HEK293 (cell line): ENCODE data around the gene BCOR.
A peak's percentile ranks its signal among the peaks of the same experiment; 100 is the strongest.

Source experiments
- CTCF ChIA-PET: fragments of 350-600 bp; formaldehyde crosslinking; extraction: SDS; loops from one replicate; lab custom pipeline; 2021; ENCODE audit warnings: antibody characterized with exemption; lab: Yijun Ruan, JAX
- POLR2A ChIA-PET: fragments of 300-600 bp; formaldehyde crosslinking; extraction: SDS; loops from one replicate; lab custom pipeline; 2020; ENCODE audit warnings: antibody characterized with exemption, inconsistent platforms; lab: Yijun Ruan, JAX
- H3K27ac ChIP-seq: fragments of 200-500 bp; sonication (Bioruptor generic); 2 replicates; pipeline ENCODE4 v1.5.1; 2014; ENCODE audit warnings: low read depth, low read length, control low read depth, inconsistent platforms; ENCODE audit errors: extremely low read depth
- H3K36me3 ChIP-seq, 2 experiments: fragments of 200-500 bp in 1 of 2; sonication (Bioruptor generic) in 1 of 2; 1 replicate in 1 of 2; 2 replicates in 1 of 2; pipeline ENCODE4 v1.5.1; 2014 to 2017; ENCODE audit warnings: inconsistent platforms in 2 of 2, low read length in 2 of 2; ENCODE audit not compliant: control insufficient read depth in 2 of 2, insufficient read depth in 1 of 2
- H3K4me1 ChIP-seq: fragments of 200-500 bp; sonication (Bioruptor generic); 2 replicates; pipeline ENCODE4 v1.5.1; 2014; ENCODE audit warnings: mild to moderate bottlenecking, low read length, inconsistent platforms; ENCODE audit not compliant: control insufficient read depth, insufficient read depth
- H3K4me3 ChIP-seq: 2 replicates; pipeline ENCODE4 v1.5.1; 2011; ENCODE audit warnings: low read depth, mild to moderate bottlenecking, control low read depth, low read length, moderate library complexity
- H3K9me3 ChIP-seq: fragments of 200-500 bp; sonication (Bioruptor generic); 2 replicates; pipeline ENCODE4 v1.5.1; 2014; ENCODE audit warnings: low read depth, low read length, inconsistent platforms; ENCODE audit not compliant: control insufficient read depth, insufficient read depth
- EGR2 ChIP-seq: fragments of 450-650 bp; formaldehyde crosslinking; IDR thresholded peaks from 2 replicates; pipeline ENCODE4 v1.5.1; 2016; ENCODE audit warnings: low read depth, missing biosample characterization, missing genetic modification characterization
- OVOL3 ChIP-seq: fragments of 450-650 bp; formaldehyde crosslinking; IDR thresholded peaks from 2 replicates; pipeline ENCODE4 v1.5.1; 2016; ENCODE audit warnings: missing biosample characterization, missing genetic modification characterization
- SP2 ChIP-seq: fragments of 450-650 bp; formaldehyde crosslinking; IDR thresholded peaks from 2 replicates; pipeline ENCODE4 v1.5.1; 2016; ENCODE audit warnings: missing biosample characterization, missing genetic modification characterization
- TRIM28 ChIP-seq: IDR thresholded peaks from 2 replicates; pipeline ENCODE4 v1.6.1; 2011; ENCODE audit warnings: low read length, control low read depth, borderline replicate concordance
- ZEB2 ChIP-seq: fragments of 450-650 bp; formaldehyde crosslinking; IDR thresholded peaks from 2 replicates; pipeline ENCODE4 v1.5.1; 2016; ENCODE audit warnings: missing biosample characterization, missing genetic modification characterization
- ZFHX2 ChIP-seq: fragments of 450-650 bp; formaldehyde crosslinking; conservative IDR thresholded peaks from 2 replicates; pipeline ENCODE4 v1.5.1; 2016; ENCODE audit warnings: missing biosample characterization, missing genetic modification characterization
- ZNF174 ChIP-seq: fragments of 450-650 bp; formaldehyde crosslinking; IDR thresholded peaks from 2 replicates; pipeline ENCODE4 v1.5.0; 2017; ENCODE audit warnings: missing biosample characterization, mild to moderate bottlenecking, missing genetic modification characterization
- ZNF416 ChIP-seq: fragments of 450-650 bp; formaldehyde crosslinking; IDR thresholded peaks from 2 replicates; pipeline ENCODE4 v1.5.1; 2016; ENCODE audit warnings: missing biosample characterization, missing genetic modification characterization
- ZNF521 ChIP-seq: fragments of 450-650 bp; formaldehyde crosslinking; IDR thresholded peaks from 2 replicates; pipeline ENCODE4 v1.5.1; 2017; ENCODE audit warnings: missing biosample characterization, mild to moderate bottlenecking, missing genetic modification characterization
- ZNF600 ChIP-seq: fragments of 450-650 bp; formaldehyde crosslinking; IDR thresholded peaks from 2 replicates; pipeline ENCODE4 v1.5.1; 2016; ENCODE audit warnings: missing biosample characterization, missing genetic modification characterization
- ZNF626 ChIP-seq: fragments of 450-650 bp; sonication (Bioruptor Pico); formaldehyde crosslinking; IDR thresholded peaks from 2 replicates; pipeline ENCODE4 v1.5.1; 2018; ENCODE audit warnings: missing biosample characterization, missing genetic modification characterization, inconsistent platforms
- ZNF776 ChIP-seq: fragments of 450-650 bp; formaldehyde crosslinking; IDR thresholded peaks from 2 replicates; pipeline ENCODE4 v1.5.0; 2017; ENCODE audit warnings: missing biosample characterization, missing genetic modification characterization, borderline replicate concordance
- ZSCAN16 ChIP-seq: fragments of 450-650 bp; formaldehyde crosslinking; IDR thresholded peaks from 2 replicates; pipeline ENCODE4 v1.5.1; 2016; ENCODE audit warnings: missing biosample characterization, missing genetic modification characterization
- TF ChIP-seq, protein P1 (sequence below): IDR thresholded peaks from 2 replicates; pipeline ENCODE4 v1.6.1; 2011; ENCODE audit warnings: mild to moderate bottlenecking, low read depth, low read length, borderline replicate concordance
- TF ChIP-seq, protein P2 (sequence below): fragments of 450-650 bp; formaldehyde crosslinking; IDR thresholded peaks from 2 replicates; pipeline ENCODE4 v1.5.1; 2017; ENCODE audit warnings: missing biosample characterization, missing genetic modification characterization
- TF ChIP-seq, protein P3 (sequence below): fragments of 450-650 bp; formaldehyde crosslinking; IDR thresholded peaks from 2 replicates; pipeline ENCODE4 v1.5.0; 2017; ENCODE audit warnings: missing biosample characterization, missing genetic modification characterization, borderline replicate concordance
- TF ChIP-seq, protein P4 (sequence below): fragments of 450-650 bp; formaldehyde crosslinking; IDR thresholded peaks from 2 replicates; pipeline ENCODE4 v1.5.1; 2016; ENCODE audit warnings: missing biosample characterization, missing genetic modification characterization

The BCOR gene

DNA sequence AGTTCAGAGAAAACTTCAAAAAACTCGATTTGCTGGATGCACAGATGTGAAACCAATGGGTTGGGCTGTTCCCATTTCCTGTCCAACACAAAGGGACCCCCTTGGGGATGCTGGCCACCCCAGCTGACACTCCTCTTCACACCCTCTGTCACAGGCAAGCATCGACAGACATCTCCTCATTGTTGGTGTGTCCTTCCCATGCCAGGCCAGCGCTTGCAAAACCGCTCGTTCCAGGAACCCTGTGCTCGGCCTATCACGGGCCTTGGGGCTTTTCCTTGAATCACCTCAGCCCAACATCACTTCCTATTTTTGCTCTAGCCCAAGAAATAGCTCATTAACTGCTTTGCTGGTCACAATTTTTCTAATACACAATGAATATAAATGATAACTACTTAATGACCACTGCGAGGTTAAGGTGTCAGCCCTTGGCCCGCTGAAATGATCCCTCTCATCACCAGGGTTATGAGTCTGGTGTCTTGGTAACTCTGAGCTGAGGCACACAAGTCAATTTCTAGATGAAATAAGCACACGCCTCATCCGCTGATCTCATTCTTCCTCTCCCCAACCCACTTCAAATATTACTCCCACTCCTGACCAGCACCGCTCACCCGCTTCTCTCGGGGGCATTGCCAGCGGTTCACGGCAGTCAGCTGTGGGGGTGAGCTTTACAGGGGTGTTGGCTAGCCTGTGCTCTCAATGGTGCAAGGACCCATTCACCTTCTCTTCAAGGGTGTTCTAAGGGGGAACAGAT is 32.3 kb downstream of the BCOR start:
- Histone ChIP-seq H3K27ac (no peak overlapping the region), H3K9me3 (no peaks in the 10 kb centered on the region), H3K4me3 (no peak overlapping the region), H3K36me3 (peaks cover 9 to 100% of the 10 kb centered on the region in 2 experiments), H3K4me1 (no peaks in the 10 kb centered on the region)
- POLR2A ChIA-PET = no interaction called here
- CTCF ChIA-PET = no interaction called here
- TF ChIP-seq EGR2 (tag by site-specific recombination) = peak; percentile 68
- TF ChIP-seq SP2 (tag by site-specific recombination) = no peak
- peak; percentile 67 for TF ChIP-seq ZFHX2

DNA sequence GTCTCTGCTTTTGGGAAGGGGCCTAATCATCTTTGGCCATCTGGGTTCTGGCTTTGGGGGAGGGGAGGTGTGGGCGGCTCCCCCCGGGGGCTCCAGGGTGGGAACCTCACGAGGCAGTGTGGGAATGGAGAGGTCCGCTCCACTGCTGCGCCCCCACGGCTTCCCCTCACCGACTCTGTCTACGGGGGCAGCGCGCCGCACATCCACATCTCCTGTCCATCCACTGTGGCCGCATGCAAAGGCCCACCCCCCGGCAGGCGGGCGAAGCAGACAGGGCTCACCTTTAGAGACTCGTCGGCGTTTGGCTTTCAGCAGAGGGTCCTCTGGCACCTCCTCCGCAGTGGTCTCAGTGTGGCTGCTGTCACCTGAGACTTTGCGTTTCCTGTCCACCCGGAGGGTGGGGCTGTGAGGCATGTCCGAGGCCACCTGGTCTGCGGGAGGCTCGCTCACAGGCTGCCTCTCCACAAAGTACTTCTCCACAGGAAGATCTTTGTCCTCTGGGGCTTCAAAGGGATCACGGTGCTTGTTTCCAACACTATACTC is 33.6 kb downstream of the BCOR start:
- no peak overlapping the region for H3K4me3 ChIP-seq
- ChIA-PET CTCF (no interaction called here), POLR2A (no interaction called here)
- no peaks in the 10 kb centered on the region for H3K4me1 ChIP-seq
- H3K27ac ChIP-seq = no peak overlapping the region
- peaks cover 7 to 100% of the 10 kb centered on the region in 2 experiments; a peak in 2 of 3 replicates for H3K36me3 ChIP-seq
- no peaks in the 10 kb centered on the region for H3K9me3 ChIP-seq
- no peak for TF ChIP-seq ZNF626 (tag by site-specific recombination)
- no peak for TF ChIP-seq OVOL3 (tag by site-specific recombination)
- TF ChIP-seq ZSCAN16 (tag by site-specific recombination) = no peak
- TF ChIP-seq, protein P1, sequence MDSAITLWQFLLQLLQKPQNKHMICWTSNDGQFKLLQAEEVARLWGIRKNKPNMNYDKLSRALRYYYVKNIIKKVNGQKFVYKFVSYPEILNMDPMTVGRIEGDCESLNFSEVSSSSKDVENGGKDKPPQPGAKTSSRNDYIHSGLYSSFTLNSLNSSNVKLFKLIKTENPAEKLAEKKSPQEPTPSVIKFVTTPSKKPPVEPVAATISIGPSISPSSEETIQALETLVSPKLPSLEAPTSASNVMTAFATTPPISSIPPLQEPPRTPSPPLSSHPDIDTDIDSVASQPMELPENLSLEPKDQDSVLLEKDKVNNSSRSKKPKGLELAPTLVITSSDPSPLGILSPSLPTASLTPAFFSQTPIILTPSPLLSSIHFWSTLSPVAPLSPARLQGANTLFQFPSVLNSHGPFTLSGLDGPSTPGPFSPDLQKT = no peak
- TF ChIP-seq TRIM28 = no peak
- TF ChIP-seq ZNF174 = no peak
- TF ChIP-seq, protein P2, sequence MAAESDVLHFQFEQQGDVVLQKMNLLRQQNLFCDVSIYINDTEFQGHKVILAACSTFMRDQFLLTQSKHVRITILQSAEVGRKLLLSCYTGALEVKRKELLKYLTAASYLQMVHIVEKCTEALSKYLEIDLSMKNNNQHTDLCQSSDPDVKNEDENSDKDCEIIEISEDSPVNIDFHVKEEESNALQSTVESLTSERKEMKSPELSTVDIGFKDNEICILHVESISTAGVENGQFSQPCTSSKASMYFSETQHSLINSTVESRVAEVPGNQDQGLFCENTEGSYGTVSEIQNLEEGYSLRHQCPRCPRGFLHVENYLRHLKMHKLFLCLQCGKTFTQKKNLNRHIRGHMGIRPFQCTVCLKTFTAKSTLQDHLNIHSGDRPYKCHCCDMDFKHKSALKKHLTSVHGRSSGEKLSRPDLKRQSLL (tag by site-specific recombination) = no peak
- no peak for TF ChIP-seq ZNF416 (tag by site-specific recombination)
- TF ChIP-seq, protein P3, sequence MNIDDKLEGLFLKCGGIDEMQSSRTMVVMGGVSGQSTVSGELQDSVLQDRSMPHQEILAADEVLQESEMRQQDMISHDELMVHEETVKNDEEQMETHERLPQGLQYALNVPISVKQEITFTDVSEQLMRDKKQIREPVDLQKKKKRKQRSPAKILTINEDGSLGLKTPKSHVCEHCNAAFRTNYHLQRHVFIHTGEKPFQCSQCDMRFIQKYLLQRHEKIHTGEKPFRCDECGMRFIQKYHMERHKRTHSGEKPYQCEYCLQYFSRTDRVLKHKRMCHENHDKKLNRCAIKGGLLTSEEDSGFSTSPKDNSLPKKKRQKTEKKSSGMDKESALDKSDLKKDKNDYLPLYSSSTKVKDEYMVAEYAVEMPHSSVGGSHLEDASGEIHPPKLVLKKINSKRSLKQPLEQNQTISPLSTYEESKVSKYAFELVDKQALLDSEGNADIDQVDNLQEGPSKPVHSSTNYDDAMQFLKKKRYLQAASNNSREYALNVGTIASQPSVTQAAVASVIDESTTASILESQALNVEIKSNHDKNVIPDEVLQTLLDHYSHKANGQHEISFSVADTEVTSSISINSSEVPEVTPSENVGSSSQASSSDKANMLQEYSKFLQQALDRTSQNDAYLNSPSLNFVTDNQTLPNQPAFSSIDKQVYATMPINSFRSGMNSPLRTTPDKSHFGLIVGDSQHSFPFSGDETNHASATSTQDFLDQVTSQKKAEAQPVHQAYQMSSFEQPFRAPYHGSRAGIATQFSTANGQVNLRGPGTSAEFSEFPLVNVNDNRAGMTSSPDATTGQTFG (tag by site-specific recombination) = no peak
- no peak for TF ChIP-seq ZNF600 (tag by site-specific recombination)
- TF ChIP-seq ZNF521 (tag by site-specific recombination) = no peak
- TF ChIP-seq, protein P4, sequence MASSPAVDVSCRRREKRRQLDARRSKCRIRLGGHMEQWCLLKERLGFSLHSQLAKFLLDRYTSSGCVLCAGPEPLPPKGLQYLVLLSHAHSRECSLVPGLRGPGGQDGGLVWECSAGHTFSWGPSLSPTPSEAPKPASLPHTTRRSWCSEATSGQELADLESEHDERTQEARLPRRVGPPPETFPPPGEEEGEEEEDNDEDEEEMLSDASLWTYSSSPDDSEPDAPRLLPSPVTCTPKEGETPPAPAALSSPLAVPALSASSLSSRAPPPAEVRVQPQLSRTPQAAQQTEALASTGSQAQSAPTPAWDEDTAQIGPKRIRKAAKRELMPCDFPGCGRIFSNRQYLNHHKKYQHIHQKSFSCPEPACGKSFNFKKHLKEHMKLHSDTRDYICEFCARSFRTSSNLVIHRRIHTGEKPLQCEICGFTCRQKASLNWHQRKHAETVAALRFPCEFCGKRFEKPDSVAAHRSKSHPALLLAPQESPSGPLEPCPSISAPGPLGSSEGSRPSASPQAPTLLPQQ = no peak
- TF ChIP-seq ZNF776 = no peak
- no peak for TF ChIP-seq ZEB2 (tag by site-specific recombination)
- TF ChIP-seq, all 188 proteins: peak for 0
